ENCODE results near the gene FADS3.

DNA sequence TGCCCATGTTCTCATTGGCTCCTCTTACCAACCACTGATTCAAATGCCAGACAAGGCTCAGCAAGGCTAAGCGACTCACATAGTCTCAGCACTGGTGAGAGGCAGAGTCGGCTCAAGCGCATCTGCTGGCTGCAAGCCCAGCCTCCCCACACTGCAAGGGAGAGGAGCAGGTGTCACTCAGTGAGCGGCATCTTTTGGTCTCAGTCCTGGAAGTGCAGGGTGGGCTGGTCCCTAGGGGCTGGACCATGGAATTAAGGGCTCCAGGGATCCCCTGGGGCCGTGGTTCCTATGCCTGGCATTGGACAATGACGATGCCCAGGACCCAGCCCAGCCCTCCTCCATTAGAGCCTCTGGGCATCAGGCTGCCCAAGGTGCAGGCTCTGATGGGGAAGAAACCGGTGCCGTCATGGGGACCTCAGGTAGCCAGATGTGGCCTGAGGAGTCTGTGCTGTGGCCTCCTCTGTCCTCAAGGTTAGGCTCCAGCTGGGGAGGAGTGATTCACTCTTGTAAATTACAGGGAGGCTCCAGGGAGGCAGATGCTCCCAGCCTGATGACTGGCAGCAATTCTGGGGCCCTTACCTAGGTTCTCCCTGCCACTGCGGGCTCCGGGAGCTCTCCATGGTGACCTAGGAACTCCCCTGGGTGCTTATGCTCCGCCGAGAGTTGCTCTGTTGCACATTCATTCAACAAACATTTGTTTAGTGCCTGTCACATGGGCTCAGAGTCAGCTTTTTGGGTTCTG lies 35.2 kb downstream of the FADS3 start:
- TF ChIP-seq YY1 (IDR thresholded peaks at IDR 0.05; ENCODE audit: insufficient read depth, insufficient read length) (no peak), SUZ12 (IDR thresholded peaks at IDR 0.05; ENCODE audit: extremely low read depth, insufficient read depth, insufficient read length) (no peak), ZNF274 (IDR thresholded peaks at IDR 0.05; ENCODE audit: low read depth, low read length) (no peak)

All from NT2/D1 (cell line).